AML-193 (cell line): Measurements from ENCODE around the gene RAD51B.
A peak's percentile ranks its signal among the peaks of the same experiment; 100 is the strongest.

ENCODE experiments used
- DNase-seq, 2 experiments: peaks; one replicate each; lab custom pipeline; 2025; lab: John Stamatoyannopoulos, UW

Gene RAD51B

GRCh38 chr14:68724914-68725313 is 905.3 kb downstream of the RAD51B start:
- DNase-seq = no peak

GRCh38 chr14:68726093-68726695 is 906.6 kb downstream of the RAD51B start:
- DNase-seq = no peak

GRCh38 chr14:68727315-68728047 is 907.9 kb downstream of the RAD51B start:
- DNase-seq = no peak

- DNase-seq = no peak
Observed at GRCh38 chr14:68728342-68729106, 908.9 kb downstream of the RAD51B start.

- no peak for DNase-seq
Observed at GRCh38 chr14:68729556-68729955, 910.0 kb downstream of the RAD51B start.

GRCh38 chr14:68730348-68730747 is 910.8 kb downstream of the RAD51B start:
- DNase-seq = no peak

- DNase-seq = no peak
Observed at GRCh38 chr14:68730811-68731425, 911.3 kb downstream of the RAD51B start.

- peak; percentile 88 for DNase-seq
Observed at GRCh38 chr14:68733086-68733914, 913.7 kb downstream of the RAD51B start.

- DNase-seq = peak; percentile 16 to 31
Observed at GRCh38 chr14:68734231-68734732, 914.7 kb downstream of the RAD51B start.

- no peak for DNase-seq
Observed at GRCh38 chr14:68735856-68736255, 916.3 kb downstream of the RAD51B start.

- no peak for DNase-seq
Observed at GRCh38 chr14:68736471-68736871, 916.9 kb downstream of the RAD51B start.

- no peak for DNase-seq
Observed at GRCh38 chr14:68737086-68737485, 917.5 kb downstream of the RAD51B start.

- no peak for DNase-seq
Observed at GRCh38 chr14:68738559-68738958, 919.0 kb downstream of the RAD51B start.

GRCh38 chr14:68739701-68740100 is 920.1 kb downstream of the RAD51B start:
- no peak for DNase-seq

- DNase-seq = no peak
Observed at GRCh38 chr14:68740788-68741476, 921.4 kb downstream of the RAD51B start.

- no peak for DNase-seq
Observed at GRCh38 chr14:68741477-68741791, 921.9 kb downstream of the RAD51B start.

GRCh38 chr14:68741839-68742470 is 922.4 kb downstream of the RAD51B start:
- peak; percentile 93 to 94 for DNase-seq

- DNase-seq = no peak
Observed at GRCh38 chr14:68744613-68745012, 925.0 kb downstream of the RAD51B start.

- DNase-seq = no peak
Observed at GRCh38 chr14:68747393-68747792, 927.8 kb downstream of the RAD51B start.

GRCh38 chr14:68748260-68748659 is 928.7 kb downstream of the RAD51B start:
- no peak for DNase-seq

GRCh38 chr14:68748691-68749090 is 929.1 kb downstream of the RAD51B start:
- no peak for DNase-seq
